NCI-H1105 treated with DMSO at 0.1 percent for 48 hours (cell line): ENCODE measurements around the gene ACER2.

Experiments used
- DNase-seq: peaks from one replicate; lab custom pipeline; 2025; lab: John Stamatoyannopoulos, UW

Gene ACER2

GRCh38 chr9:19486803-19487202, 78.0 kb downstream of the ACER2 start:
- no peak for DNase-seq

DNA sequence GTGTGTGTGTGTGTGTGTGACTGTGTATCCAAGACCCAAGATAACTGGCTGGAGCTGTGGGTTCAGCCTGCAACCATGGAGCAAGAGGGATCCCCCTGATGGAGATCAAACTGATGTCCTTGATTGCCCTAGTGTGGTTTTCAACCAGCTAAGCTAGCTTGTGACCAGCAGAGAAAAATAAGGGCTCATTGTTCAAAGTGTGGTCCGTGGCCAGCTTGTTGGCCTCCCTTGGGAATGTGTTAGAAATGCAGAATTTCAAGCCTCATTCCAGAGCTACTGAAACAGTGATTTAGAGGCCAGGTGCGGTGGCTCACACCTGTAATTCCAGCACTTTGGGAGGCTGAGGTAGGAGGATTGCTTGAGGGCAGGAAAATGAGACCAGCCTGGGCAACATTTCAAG, 79.9 kb downstream of the ACER2 start:
- DNase-seq, result no peak

GRCh38 chr9:19490269-19490668, 81.5 kb downstream of the ACER2 start:
- no peak for DNase-seq

DNA sequence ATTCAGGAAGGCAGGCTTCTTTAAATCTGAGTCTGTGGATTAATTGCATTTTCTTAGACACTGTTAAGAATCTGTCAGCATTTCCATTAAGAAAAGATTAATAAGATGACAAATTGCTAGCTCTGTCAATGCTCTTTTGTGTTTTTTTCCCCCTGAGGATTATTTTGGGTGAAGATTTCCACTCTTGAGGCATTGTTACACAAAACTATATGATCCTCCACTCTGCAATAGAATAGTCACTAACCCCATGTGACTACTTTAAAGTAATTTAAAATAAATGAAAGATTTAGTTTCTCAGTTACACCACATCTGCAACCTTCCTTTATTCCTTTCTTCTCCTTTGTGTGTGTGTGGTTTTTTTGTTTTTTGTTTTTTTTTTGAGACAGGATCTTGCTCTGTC, 82.0 kb downstream of the ACER2 start:
- DNase-seq, result no peak

- DNase-seq, result no peak
Measured at GRCh38 chr9:19492775-19493173, 84.0 kb downstream of the ACER2 start.

DNA sequence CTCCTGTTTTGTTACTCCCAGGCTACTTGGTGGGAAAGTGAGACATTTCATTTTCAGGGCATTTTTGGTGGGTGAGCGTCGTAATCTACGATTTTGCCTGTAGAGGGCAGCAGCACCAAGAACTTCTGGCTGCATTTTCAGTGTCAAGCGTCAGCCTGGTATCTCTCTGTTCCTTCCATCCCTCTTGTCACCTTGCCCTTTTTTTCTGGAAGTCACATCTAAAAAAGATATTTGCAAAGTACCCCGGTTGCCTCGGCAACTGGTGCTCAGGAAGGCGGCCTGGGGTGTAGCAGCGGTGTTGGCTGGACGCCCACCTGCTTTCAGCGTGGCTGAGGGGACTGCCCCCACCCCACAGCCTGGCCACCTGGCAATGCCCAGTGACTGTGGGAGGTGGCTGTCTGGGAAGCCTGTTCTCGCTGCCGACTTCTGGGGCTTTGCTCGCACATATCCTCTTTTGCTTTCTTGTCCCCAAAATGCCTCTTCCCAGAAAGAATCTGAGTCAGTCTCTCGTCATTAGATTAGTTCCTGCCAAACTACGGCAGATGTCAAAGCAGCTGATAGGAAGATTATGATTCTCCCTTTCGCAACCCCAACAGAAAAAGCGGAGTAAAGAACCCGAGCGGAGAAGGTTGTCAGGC, 84.5 kb downstream of the ACER2 start:
- peak; percentile 77 for DNase-seq

DNA sequence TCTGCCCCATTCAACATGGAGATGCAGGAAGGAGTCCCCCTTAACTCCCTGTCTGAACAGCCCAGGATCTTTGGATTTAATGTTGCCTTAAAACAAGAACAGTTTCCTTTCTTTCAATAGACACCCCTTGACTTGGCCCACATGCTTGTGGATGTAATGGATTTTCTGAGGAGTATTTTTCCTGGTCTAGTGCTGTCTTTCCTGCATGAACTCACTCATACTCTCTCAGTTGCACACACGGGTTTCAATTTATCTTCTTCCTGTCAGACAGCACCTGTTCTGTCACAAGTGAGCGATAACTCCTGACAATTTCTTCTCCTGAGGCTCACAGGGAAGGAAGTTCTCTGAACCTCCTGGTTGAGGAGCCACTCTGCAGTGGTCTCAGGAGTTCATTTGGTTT, 85.1 kb downstream of the ACER2 start:
- DNase-seq, result no peak

GRCh38 chr9:19495186-19496028, 86.6 kb downstream of the ACER2 start:
- DNase-seq, result no peak

DNA sequence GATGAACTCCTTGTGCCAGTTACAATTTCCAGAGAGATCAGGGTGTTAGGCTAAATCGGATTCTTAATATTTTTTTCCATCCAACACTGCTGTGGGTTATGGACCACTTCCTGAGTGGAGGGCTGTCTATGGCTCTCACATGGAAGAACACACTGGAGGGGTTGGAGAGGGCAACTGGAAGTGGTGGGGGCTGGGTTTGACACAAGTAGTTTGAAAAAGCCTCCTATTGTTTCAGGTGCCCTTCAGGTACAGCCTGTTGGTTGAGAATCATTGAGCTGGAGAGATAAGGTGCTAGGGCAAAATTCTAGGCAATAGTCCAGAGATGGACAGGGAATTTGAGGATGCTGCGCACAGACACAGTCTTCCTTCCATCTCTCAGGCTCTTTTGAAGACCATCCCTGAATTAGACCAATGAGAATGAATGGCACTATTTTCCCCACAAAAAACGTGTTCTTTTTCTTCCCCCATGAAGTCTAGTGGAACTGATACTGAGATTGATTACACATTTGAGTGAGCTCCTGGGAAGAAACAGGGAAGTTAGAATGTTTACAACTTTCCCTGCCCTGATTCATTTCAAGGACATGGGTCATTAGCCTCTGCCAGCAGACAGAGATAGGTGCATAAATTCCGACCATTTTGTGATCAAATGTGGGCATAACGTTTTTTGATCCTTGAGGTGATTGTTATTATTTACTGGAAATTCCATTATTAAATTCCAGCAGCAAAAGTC, 87.7 kb downstream of the ACER2 start:
- DNase-seq, result no peak

- DNase-seq, result no peak
Measured at GRCh38 chr9:19497276-19497675, 88.5 kb downstream of the ACER2 start.

DNA sequence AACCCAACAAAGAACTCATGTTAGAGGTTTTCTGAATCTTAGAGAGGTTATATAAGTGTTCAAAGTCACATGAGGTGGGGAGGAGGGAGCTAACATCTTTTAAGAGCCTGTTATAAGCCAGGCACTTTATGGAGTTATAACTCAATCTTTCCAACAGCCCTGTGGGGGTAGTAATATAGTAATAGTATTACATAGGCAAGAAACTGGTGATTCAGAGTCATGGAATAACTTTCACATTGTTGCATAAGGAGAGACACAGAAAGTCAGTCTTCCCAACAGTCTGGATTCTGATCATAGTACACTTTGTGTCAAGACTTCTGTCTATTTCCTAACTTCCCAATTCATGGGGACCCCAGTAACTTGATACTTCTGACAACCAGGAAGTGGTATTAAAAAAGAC, 89.2 kb downstream of the ACER2 start:
- no peak for DNase-seq
